Measurements from ENCODE around the gene GTF2H2. TPM values are rescaled to one million over a fixed set of nuclear protein-coding genes. Genes with fewer than 3 reads are reported as not detected.
"Not testable (repeated sequence)": the region's sequence is repeated elsewhere in the genome, so short reads cannot be mapped to it uniquely, and the experiment has no call there.

Gene GTF2H2
- total RNA-seq: 28.5 and 28.9 TPM in 2 replicates
- polyA plus RNA-seq (2012): 9.3 TPM

- not testable (repeated sequence) for DNase-seq (ENCODE audit: low read depth)
These were observed at the start of gene GTF2H2 for GRCh38 chr5:71067262-71067928. TSS of gene GTF2H2 (minus strand) at chr5:71067676. CDS start at chr5:71062763, 4,913 bp downstream.

DNA sequence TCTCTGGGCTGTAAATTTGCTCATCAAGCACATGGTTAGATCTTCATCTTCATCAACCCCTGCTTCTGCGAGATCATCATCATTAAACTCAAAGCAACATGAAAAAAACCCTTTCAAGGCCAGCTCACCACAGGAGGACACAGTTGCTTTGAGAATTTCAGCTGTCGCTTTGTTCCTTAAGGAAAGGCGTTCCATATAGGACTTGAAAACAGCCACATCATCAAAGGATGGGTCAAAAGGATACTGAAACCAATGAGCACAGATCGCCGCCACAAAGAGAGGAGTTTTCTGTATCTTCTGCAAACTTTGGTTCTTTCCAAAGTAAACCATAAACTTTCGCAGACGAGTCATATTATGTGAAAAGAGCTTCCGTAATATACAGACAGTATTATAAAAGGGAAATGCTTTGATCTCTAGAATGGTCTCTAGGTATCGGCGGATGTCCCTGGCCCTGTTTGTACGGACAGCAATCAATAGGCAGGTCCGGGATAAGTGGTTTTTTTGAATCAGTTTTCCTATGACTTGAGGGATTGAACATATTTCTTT lies 42.3 kb upstream of the GTF2H2 start:
- not testable (repeated sequence) for DNase-seq (ENCODE audit: low read depth)

- DNase-seq (ENCODE audit: low read depth): not testable (repeated sequence)
These were observed 32.5 kb upstream of the GTF2H2 start for GRCh38 chr5:71099996-71100395.

- not testable (repeated sequence) for DNase-seq (ENCODE audit: low read depth)
These were observed 30.4 kb upstream of the GTF2H2 start for GRCh38 chr5:71097930-71098203.

GRCh38 chr5:71097173-71097929 lies 29.9 kb upstream of the GTF2H2 start:
- DNase-seq (ENCODE audit: low read depth): not testable (repeated sequence)

DNA sequence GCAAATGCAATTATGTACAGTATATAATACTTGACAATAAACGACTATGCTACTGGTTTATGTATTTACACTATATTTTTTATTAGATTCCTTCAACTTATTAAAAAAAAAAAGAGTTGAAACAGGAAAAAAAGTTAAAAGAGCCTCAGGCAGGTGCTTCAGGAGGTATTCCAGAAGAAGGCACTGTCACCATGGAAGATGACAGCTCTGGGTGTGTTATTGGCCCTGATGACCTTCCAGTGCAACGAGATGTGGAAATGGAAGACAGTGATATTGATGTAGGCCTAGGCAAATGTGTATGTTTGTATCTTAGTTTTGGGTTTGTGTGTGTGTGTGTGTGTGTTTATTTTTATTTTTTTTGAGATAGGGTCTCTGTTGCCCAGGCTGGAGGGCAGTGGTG lies 22.3 kb upstream of the GTF2H2 start:
- DNase-seq (ENCODE audit: low read depth): not testable (repeated sequence)

DNA sequence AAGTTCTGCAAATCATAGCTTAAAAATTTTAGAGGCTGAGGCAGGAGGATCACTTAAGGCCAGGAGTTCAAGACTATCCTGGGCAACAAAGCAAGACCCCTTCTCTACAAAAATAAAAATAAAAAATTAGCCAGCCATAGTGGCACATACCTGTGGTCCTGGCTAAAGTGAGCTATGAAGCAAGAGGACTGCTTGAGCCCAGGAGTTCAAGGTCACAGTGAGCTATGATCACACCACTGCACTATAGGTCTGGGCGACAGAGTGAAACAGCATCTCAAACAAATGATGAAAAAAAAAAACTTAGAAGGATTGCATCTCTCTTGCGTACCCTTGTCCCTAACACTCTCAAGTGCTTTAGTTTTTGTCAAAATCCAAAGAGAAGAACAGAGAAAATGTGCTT lies 21.3 kb upstream of the GTF2H2 start:
- DNase-seq (ENCODE audit: low read depth): not testable (repeated sequence)

DNA sequence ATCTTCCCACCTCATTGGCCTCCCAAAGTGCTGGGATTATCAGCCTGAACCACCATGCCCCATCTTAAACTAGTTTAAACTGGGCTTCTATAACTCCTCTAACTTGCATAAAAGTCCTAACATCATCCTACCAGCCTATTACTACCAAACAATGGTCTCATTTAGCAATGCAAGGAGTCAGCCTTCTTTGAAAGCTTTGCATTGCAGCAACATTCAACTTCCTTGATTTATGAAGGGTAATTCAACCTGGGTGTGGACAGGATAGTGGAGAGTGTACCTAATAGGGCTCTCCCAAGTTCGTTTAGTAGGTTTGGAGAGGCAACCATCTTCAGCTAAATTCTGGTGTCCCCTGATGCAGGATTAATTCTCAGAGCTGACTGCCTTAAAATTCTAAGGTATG lies 18.7 kb upstream of the GTF2H2 start:
- not testable (repeated sequence) for DNase-seq (ENCODE audit: low read depth)

DNA sequence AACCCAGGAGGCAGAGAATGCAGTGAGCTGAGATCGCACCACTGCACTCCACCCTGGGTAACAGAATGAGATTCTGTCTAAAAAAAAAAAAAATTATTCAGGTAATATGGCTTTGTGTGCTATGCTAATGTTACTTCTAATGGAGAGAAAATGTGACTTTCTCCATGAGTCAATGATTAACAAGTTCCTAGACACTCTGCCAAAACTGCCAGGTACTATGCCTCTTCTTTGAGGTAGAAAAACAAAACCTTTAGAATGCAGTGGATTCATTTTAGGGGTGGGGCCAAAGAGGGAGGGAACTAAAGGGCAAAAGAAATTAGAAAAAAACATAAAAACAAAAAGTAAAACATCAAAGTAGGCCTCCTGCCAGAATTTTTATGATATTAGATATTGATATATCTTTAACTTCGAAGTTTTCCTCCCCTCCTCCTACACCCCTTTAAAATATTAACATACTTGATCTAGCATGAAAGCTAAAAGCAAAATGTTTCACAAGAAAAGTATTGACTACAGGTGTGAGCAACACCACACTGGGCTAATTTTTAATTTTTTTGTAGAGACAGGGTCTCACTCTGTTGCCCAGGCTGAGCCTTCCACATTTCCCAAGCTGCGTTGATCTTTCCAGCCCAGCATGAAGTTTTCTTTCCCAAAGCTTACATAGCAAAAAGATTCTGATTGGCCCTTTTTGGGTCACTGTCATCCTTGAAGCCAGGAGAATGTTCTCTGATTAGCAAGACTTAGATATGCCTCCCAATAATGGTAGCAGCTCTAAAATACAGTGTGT lies 17.0 kb upstream of the GTF2H2 start:
- DNase-seq (ENCODE audit: low read depth): not testable (repeated sequence)

- DNase-seq (ENCODE audit: low read depth): not testable (repeated sequence)
These were observed 15.4 kb upstream of the GTF2H2 start for GRCh38 chr5:71082898-71083297.

DNA sequence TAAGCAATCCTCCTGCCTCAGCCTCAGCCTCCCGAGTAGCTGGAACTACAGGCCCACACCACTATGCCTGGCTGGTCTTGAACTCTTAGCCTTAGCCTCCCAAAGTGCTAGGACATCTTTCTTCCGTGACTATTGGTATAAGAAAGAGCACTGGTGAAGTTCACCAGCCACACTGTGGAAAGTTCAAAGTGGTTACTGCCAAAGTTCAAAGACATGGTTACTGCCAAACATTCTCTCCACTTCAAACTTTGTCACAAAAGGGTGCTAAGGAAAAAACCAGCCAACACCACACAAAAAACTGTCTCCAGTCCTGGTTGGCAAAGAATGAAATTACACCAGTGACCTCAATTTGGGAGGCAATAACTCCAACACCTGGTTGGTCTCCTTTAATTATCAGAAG lies 14.9 kb upstream of the GTF2H2 start:
- not testable (repeated sequence) for DNase-seq (ENCODE audit: low read depth)

DNA sequence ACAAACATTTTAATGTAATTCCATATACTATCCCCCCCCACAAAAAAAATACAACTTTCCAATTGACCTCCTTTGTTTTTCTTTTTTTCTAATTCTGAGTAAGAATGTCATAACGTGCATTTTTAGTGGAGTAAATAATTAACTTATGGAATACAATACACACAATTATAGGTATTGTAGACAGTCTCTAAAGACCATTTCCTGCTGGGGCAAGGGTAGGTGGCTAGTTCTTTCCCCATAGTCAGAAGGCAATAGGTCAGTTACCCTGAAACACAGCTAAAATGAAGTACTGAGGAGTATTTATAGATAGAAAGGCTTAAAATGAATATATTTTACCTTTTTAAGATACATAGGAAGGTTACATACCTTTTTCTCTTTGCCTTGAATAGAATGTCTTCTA lies 6.2 kb downstream of the GTF2H2 start:
- DNase-seq (ENCODE audit: low read depth): not testable (repeated sequence)

GRCh38 chr5:71059426-71059825 lies 8.1 kb downstream of the GTF2H2 start:
- DNase-seq (ENCODE audit: low read depth): not testable (repeated sequence)

GRCh38 chr5:71044808-71045207 lies 22.7 kb downstream of the GTF2H2 start:
- not testable (repeated sequence) for DNase-seq (ENCODE audit: low read depth)

GRCh38 chr5:71044128-71044527 lies 23.3 kb downstream of the GTF2H2 start:
- DNase-seq (ENCODE audit: low read depth): not testable (repeated sequence)

- not testable (repeated sequence) for DNase-seq (ENCODE audit: low read depth)
These were observed 36.3 kb downstream of the GTF2H2 start for GRCh38 chr5:71031046-71031776.

DNA sequence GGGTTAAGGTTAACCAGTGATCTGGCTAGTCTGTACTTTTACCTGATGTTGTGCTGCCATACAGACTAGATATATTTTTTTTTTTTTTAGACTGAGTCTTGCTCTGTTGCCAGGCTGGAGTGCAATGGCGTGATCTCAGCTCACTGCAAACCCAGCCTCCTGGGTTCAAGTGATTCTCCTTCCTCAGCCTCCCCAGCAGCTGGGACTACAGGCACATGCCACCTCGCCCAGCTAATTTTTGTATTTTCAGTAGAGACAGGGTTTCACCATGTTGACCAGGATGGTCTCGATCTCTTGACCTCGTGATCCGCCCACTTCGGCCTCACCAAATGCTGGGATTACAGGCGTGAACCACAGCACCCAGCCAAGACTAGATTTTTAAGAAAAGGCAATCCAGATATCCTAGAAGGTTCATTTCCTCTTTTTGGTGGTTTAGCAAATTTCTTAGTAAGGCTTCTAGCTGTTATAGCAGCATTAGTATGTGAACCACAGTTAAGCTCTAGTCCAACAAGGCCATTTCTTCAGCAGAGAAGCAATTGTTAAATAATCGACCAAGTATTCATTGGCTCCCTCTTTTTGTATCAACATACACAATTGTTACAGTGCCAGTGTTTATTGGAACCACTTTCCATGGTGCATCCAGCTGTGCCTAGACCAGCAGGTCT lies 42.1 kb downstream of the GTF2H2 start, which contains the start of gene NAIP:
TSS of gene NAIP (minus strand) at position 51 of the 665 bp plus-strand sequence. CDS start 12,424 bp downstream, outside the sequence.
- DNase-seq (ENCODE audit: low read depth): not testable (repeated sequence)

GRCh38 chr5:71020643-71021042 lies 46.8 kb downstream of the GTF2H2 start:
- DNase-seq (ENCODE audit: low read depth): not testable (repeated sequence)

DNA sequence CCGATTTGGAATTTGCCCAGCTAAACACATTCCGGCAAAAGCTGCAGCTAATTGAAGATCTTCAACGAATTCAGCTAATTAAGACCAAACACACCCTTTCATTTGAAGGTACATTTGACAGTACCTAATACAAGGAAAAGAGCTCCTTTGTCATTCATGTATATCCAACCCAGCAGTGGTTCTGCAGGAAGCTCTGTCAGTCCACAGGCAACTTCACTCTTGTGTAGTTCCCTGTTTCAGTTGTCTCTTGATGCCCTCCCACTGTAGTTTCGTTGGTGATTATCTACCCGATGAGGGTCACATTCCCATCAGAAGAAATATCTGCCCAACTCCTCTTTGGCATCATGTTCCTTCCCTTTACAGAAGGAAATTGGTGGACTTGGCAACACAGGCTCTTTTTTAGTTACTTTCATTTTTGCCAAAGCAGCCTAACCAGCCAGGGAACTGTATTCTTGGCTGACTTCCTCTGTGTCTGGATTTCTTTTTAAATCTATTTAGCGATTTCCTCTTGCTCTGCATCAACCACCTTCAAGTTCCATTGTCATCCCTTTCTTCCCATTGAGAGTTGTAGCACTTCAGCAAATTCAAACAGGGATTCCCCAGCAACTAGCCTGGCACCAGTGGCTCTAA lies 49.0 kb downstream of the GTF2H2 start:
- not testable (repeated sequence) for DNase-seq (ENCODE audit: low read depth)

GRCh38 chr5:71014176-71014575 lies 53.3 kb downstream of the GTF2H2 start:
- no peak for DNase-seq (ENCODE audit: low read depth)
